Stimulated activated memory B cell treated with anti-CD40 and anti-IgM and Interleukin-4, amounts not matched to agents 10 μg/mL and 1 μg/mL and 100 μg/mL, for 72 hours (primary cell): ENCODE results near the gene VPS41.
A peak's percentile ranks its signal among the peaks of the same experiment; 100 is the strongest.

Source experiments
- ATAC-seq: fragments of 150-1000 bp; cut with Tn5 transposase; 2 replicates; pipeline ENCODE4 v1.10.0; 2021
- H3K27ac Mint-ChIP-seq: one replicate; pipeline ENCODE4 v1.8.0; 2022; ENCODE audit warnings: mild to moderate bottlenecking, mixed read lengths
- H3K27me3 Mint-ChIP-seq: one replicate; pipeline ENCODE4 v1.8.0; 2022; ENCODE audit warnings: mixed read lengths
- H3K36me3 Mint-ChIP-seq: one replicate; pipeline ENCODE4 v1.8.0; 2022; ENCODE audit warnings: mixed read lengths
- H3K4me1 Mint-ChIP-seq: one replicate; pipeline ENCODE4 v1.8.0; 2022; ENCODE audit warnings: mixed read lengths
- H3K4me3 Mint-ChIP-seq: one replicate; pipeline ENCODE4 v1.8.0; 2022; ENCODE audit warnings: mild to moderate bottlenecking, moderate library complexity, mixed read lengths
- H3K9me3 Mint-ChIP-seq: one replicate; pipeline ENCODE4 v1.8.0; 2022; ENCODE audit warnings: mixed read lengths

VPS41 gene

GRCh38 chr7:38716397-38716796 lies 192.6 kb downstream of the VPS41 start:
- no peak for ATAC-seq
- Mint-ChIP-seq H3K4me3 (no peak overlapping the region), H3K27ac (no peak overlapping the region), H3K36me3 (peaks cover 39% of the 10 kb centered on the region), H3K4me1 (no peaks in the 10 kb centered on the region), H3K27me3 (no peaks in the 10 kb centered on the region), H3K9me3 (peaks cover 12% of the 10 kb centered on the region)

- no peak overlapping the region for H3K4me3 Mint-ChIP-seq
- H3K36me3 Mint-ChIP-seq = no peaks in the 10 kb centered on the region
- no peak for ATAC-seq
- no peaks in the 10 kb centered on the region for H3K9me3 Mint-ChIP-seq
- H3K27me3 Mint-ChIP-seq = no peaks in the 10 kb centered on the region
- H3K27ac Mint-ChIP-seq = no peak overlapping the region
- H3K4me1 Mint-ChIP-seq = no peaks in the 10 kb centered on the region
Measured at GRCh38 chr7:38709123-38709522, 199.9 kb downstream of the VPS41 start.

- Mint-ChIP-seq H3K27ac (no peak overlapping the region), H3K4me3 (no peak overlapping the region), H3K36me3 (no peaks in the 10 kb centered on the region), H3K4me1 (no peaks in the 10 kb centered on the region), H3K27me3 (peaks cover 13% of the 10 kb centered on the region), H3K9me3 (no peaks in the 10 kb centered on the region)
- no peak for ATAC-seq
Measured at GRCh38 chr7:38704751-38705150, 204.2 kb downstream of the VPS41 start.

GRCh38 chr7:38704041-38704547 lies 204.9 kb downstream of the VPS41 start:
- H3K4me1 Mint-ChIP-seq = no peaks in the 10 kb centered on the region
- no peaks in the 10 kb centered on the region for H3K9me3 Mint-ChIP-seq
- no peak for ATAC-seq
- no peaks in the 10 kb centered on the region for H3K36me3 Mint-ChIP-seq
- H3K4me3 Mint-ChIP-seq = no peak overlapping the region
- peaks cover 13% of the 10 kb centered on the region for H3K27me3 Mint-ChIP-seq
- H3K27ac Mint-ChIP-seq = no peak overlapping the region

- Mint-ChIP-seq H3K36me3 (no peaks in the 10 kb centered on the region), H3K9me3 (no peaks in the 10 kb centered on the region), H3K4me1 (no peaks in the 10 kb centered on the region), H3K4me3 (no peak overlapping the region), H3K27ac (no peak overlapping the region), H3K27me3 (peaks cover 16% of the 10 kb centered on the region)
- no peak for ATAC-seq
Measured at GRCh38 chr7:38703093-38703492, 205.9 kb downstream of the VPS41 start.

- H3K27me3 Mint-ChIP-seq = peaks cover 21% of the 10 kb centered on the region
- no peaks in the 10 kb centered on the region for H3K36me3 Mint-ChIP-seq
- no peak overlapping the region for H3K4me3 Mint-ChIP-seq
- no peak for ATAC-seq
- no peaks in the 10 kb centered on the region for H3K9me3 Mint-ChIP-seq
- no peak overlapping the region for H3K27ac Mint-ChIP-seq
- no peaks in the 10 kb centered on the region for H3K4me1 Mint-ChIP-seq
Measured at GRCh38 chr7:38702002-38702535, 206.9 kb downstream of the VPS41 start.

GRCh38 chr7:38700116-38700515 lies 208.9 kb downstream of the VPS41 start:
- Mint-ChIP-seq H3K4me3 (no peak overlapping the region), H3K4me1 (no peaks in the 10 kb centered on the region), H3K27ac (no peak overlapping the region), H3K9me3 (no peaks in the 10 kb centered on the region), H3K36me3 (no peaks in the 10 kb centered on the region), H3K27me3 (peaks cover 21% of the 10 kb centered on the region)
- ATAC-seq = no peak

- no peak for ATAC-seq
- no peaks in the 10 kb centered on the region for H3K9me3 Mint-ChIP-seq
- H3K4me3 Mint-ChIP-seq = no peak overlapping the region
- no peaks in the 10 kb centered on the region for H3K36me3 Mint-ChIP-seq
- H3K4me1 Mint-ChIP-seq = no peaks in the 10 kb centered on the region
- no peak overlapping the region for H3K27ac Mint-ChIP-seq
- peaks cover 21% of the 10 kb centered on the region for H3K27me3 Mint-ChIP-seq
Measured at GRCh38 chr7:38699471-38699870, 209.5 kb downstream of the VPS41 start.

GRCh38 chr7:38694326-38694725 lies 214.7 kb downstream of the VPS41 start:
- no peak overlapping the region for H3K4me3 Mint-ChIP-seq
- ATAC-seq = peak; percentile 72
- H3K27ac Mint-ChIP-seq = no peak overlapping the region
- no peaks in the 10 kb centered on the region for H3K4me1 Mint-ChIP-seq
- no peaks in the 10 kb centered on the region for H3K9me3 Mint-ChIP-seq
- H3K36me3 Mint-ChIP-seq = no peaks in the 10 kb centered on the region
- H3K27me3 Mint-ChIP-seq = peaks cover 8% of the 10 kb centered on the region

GRCh38 chr7:38686888-38687287 lies 222.1 kb downstream of the VPS41 start:
- Mint-ChIP-seq H3K4me1 (no peaks in the 10 kb centered on the region), H3K4me3 (no peak overlapping the region), H3K9me3 (no peaks in the 10 kb centered on the region), H3K27me3 (peaks cover 13% of the 10 kb centered on the region), H3K36me3 (peaks cover 5% of the 10 kb centered on the region), H3K27ac (no peak overlapping the region)
- ATAC-seq = no peak

GRCh38 chr7:38685851-38686250 lies 223.1 kb downstream of the VPS41 start:
- Mint-ChIP-seq H3K27me3 (peaks cover 13% of the 10 kb centered on the region), H3K36me3 (peaks cover 5% of the 10 kb centered on the region), H3K27ac (no peak overlapping the region), H3K4me1 (no peaks in the 10 kb centered on the region), H3K4me3 (no peak overlapping the region), H3K9me3 (no peaks in the 10 kb centered on the region)
- no peak for ATAC-seq

GRCh38 chr7:38682606-38683005 lies 226.4 kb downstream of the VPS41 start:
- no peak for ATAC-seq

GRCh38 chr7:38681882-38682281 lies 227.1 kb downstream of the VPS41 start:
- no peaks in the 10 kb centered on the region for H3K4me1 Mint-ChIP-seq
- peaks cover 5% of the 10 kb centered on the region for H3K36me3 Mint-ChIP-seq
- peaks cover 10% of the 10 kb centered on the region for H3K27me3 Mint-ChIP-seq
- no peaks in the 10 kb centered on the region for H3K9me3 Mint-ChIP-seq
- H3K4me3 Mint-ChIP-seq = no peak overlapping the region
- ATAC-seq = no peak
- no peak overlapping the region for H3K27ac Mint-ChIP-seq

More at GRCh38 chr7:38682606-38683005, 226.4 kb downstream of the VPS41 start:
- Mint-ChIP-seq H3K27me3 (peaks cover 13% of the 10 kb centered on the region), H3K27ac (no peak overlapping the region), H3K9me3 (no peaks in the 10 kb centered on the region), H3K4me1 (no peaks in the 10 kb centered on the region), H3K36me3 (peaks cover 5% of the 10 kb centered on the region), H3K4me3 (no peak overlapping the region)

- no peaks in the 10 kb centered on the region for H3K36me3 Mint-ChIP-seq
- no peaks in the 10 kb centered on the region for H3K9me3 Mint-ChIP-seq
- no peaks in the 10 kb centered on the region for H3K27me3 Mint-ChIP-seq
- ATAC-seq = no peak
- no peak overlapping the region for H3K27ac Mint-ChIP-seq
- H3K4me1 Mint-ChIP-seq = no peaks in the 10 kb centered on the region
- H3K4me3 Mint-ChIP-seq = no peak overlapping the region
Measured at GRCh38 chr7:38679419-38679818, 229.6 kb downstream of the VPS41 start.

GRCh38 chr7:38678698-38679054 lies 230.3 kb downstream of the VPS41 start:
- Mint-ChIP-seq H3K9me3 (no peaks in the 10 kb centered on the region), H3K27me3 (no peaks in the 10 kb centered on the region), H3K27ac (no peak overlapping the region), H3K4me1 (no peaks in the 10 kb centered on the region), H3K4me3 (no peak overlapping the region), H3K36me3 (no peaks in the 10 kb centered on the region)
- no peak for ATAC-seq

GRCh38 chr7:38677981-38678697 lies 230.9 kb downstream of the VPS41 start:
- no peaks in the 10 kb centered on the region for H3K9me3 Mint-ChIP-seq
- no peak overlapping the region for H3K4me3 Mint-ChIP-seq

More at GRCh38 chr7:38677981-38678697, 230.9 kb downstream of the VPS41 start:
- Mint-ChIP-seq H3K27ac (no peak overlapping the region), H3K27me3 (no peaks in the 10 kb centered on the region), H3K36me3 (no peaks in the 10 kb centered on the region), H3K4me1 (no peaks in the 10 kb centered on the region)
- no peak for ATAC-seq
